OCI-LY7 (cell line): ENCODE data around the gene EMP1.

ENCODE experiments used
- CTCF ChIP-seq: fragments of 200-600 bp; sonication (generic); conservative IDR thresholded peaks from 2 replicates; pipeline ENCODE4 v1.5.1; 2014; ENCODE audit warnings: mild to moderate bottlenecking, antibody characterized with exemption, low read length, moderate library complexity, mixed read lengths
- EZH2phosphoT487 ChIP-seq: fragments of 200-600 bp; sonication (generic); IDR thresholded peaks from 2 replicates; pipeline ENCODE4 v1.6.1; 2018; ENCODE audit warnings: low read depth, borderline replicate concordance, mild to moderate bottlenecking, mixed run types, antibody characterized with exemption, low read length, moderate library complexity, mixed read lengths

GRCh38 chr12:13147688-13148484, 48.6 kb upstream of the EMP1 start:
- no peak for TF ChIP-seq CTCF
- TF ChIP-seq EZH2phosphoT487, result no peak
